ENCODE results near the gene SF3A2. TPM values are rescaled to one million over a fixed set of nuclear protein-coding genes. Genes with fewer than 3 reads are reported as not detected.

The SF3A2 gene
- total RNA-seq, 2 donors from 2014 or later: 15.5 to 30.1 TPM

DNA sequence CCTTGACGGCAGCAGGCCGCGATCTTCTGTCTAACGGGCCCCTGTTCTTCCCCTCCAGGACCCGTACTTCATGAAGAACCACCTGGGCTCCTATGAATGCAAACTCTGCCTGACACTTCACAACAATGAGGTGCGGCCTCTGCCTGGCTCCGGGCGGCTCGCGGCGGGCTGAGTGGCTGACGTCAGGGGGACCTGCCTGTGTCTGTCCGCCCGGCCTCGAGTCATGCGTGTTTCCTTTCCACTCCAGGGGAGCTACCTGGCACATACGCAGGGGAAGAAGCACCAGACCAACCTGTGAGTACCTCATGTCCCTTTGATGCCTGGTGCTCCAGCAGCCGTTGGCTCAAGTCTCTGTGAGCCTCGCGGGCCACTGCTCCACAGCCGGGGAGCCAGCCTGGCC, 7.9 kb downstream of the SF3A2 start:
- peak overlapping the region in 1 of 4 donors; percentile 7 for H3K27ac ChIP-seq
- no peak for TF ChIP-seq POLR2A (IDR thresholded peaks at IDR 0.05)
- TF ChIP-seq, protein P1, sequence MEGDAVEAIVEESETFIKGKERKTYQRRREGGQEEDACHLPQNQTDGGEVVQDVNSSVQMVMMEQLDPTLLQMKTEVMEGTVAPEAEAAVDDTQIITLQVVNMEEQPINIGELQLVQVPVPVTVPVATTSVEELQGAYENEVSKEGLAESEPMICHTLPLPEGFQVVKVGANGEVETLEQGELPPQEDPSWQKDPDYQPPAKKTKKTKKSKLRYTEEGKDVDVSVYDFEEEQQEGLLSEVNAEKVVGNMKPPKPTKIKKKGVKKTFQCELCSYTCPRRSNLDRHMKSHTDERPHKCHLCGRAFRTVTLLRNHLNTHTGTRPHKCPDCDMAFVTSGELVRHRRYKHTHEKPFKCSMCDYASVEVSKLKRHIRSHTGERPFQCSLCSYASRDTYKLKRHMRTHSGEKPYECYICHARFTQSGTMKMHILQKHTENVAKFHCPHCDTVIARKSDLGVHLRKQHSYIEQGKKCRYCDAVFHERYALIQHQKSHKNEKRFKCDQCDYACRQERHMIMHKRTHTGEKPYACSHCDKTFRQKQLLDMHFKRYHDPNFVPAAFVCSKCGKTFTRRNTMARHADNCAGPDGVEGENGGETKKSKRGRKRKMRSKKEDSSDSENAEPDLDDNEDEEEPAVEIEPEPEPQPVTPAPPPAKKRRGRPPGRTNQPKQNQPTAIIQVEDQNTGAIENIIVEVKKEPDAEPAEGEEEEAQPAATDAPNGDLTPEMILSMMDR (IDR thresholded peaks at IDR 0.05): no peak
- 90 to 91% methylated on average over 20 to 21 of the region's 21 CpGs for WGBS, 2 donors
- H3K9me3 ChIP-seq: no peaks in the 10 kb centered on the region
- peaks cover 0 to 2% of the 10 kb centered on the region in 2 donors for H3K27me3 ChIP-seq
- intact Hi-C loops (cut with DNase I): no loop called here
- peaks cover 37% of the 10 kb centered on the region for H3K4me1 ChIP-seq
- peaks cover 33 to 41% of the 10 kb centered on the region in 2 donors for H3K36me3 ChIP-seq (replicated peaks in 1 of 2; ENCODE audit: insufficient read depth in 1 of 2, low read depth in 2 of 2)
- ATAC-seq (no peak), DNase-seq (peak in 1 of 4 donors; percentile 35)
- H3K4me3 ChIP-seq: no peak overlapping the region

DNA sequence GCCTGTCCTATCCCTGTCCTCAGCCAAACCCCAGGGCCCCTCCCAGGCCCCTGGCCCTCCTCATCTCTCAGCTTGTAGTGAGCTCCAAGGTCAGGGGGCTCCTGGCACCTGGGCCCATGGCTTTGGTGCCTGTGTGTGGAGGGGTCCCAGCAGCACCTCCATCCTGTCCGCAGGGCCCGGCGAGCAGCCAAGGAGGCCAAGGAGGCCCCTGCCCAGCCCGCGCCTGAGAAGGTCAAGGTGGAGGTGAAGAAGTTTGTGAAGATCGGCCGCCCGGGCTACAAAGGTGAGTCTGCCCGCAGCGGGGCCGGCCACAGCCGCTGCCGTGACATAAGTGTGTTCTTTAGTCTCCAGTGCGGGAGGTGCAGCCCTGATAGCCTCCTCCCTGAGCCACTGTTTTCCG, 8.6 kb downstream of the SF3A2 start:
- H3K4me3 ChIP-seq: no peak overlapping the region
- H3K9me3 ChIP-seq: no peaks in the 10 kb centered on the region
- intact Hi-C loops (cut with DNase I): no loop called here
- no peak for ATAC-seq
- no peak for TF ChIP-seq POLR2A (IDR thresholded peaks at IDR 0.05)
- TF ChIP-seq, protein P1 (IDR thresholded peaks at IDR 0.05): no peak
- peak overlapping the region in 1 of 4 donors; percentile 7 for H3K27ac ChIP-seq
- no peak for DNase-seq
- H3K4me1 ChIP-seq: peaks cover 34% of the 10 kb centered on the region
- peaks cover 0 to 3% of the 10 kb centered on the region in 2 donors for H3K27me3 ChIP-seq
- H3K36me3 ChIP-seq (replicated peaks in 1 of 2; ENCODE audit: insufficient read depth in 1 of 2, low read depth in 2 of 2): peaks cover 33 to 41% of the 10 kb centered on the region in 2 donors
- WGBS, 2 donors: 85 to 100% methylated on average over 6 to 15 of the region's 15 CpGs

DNA sequence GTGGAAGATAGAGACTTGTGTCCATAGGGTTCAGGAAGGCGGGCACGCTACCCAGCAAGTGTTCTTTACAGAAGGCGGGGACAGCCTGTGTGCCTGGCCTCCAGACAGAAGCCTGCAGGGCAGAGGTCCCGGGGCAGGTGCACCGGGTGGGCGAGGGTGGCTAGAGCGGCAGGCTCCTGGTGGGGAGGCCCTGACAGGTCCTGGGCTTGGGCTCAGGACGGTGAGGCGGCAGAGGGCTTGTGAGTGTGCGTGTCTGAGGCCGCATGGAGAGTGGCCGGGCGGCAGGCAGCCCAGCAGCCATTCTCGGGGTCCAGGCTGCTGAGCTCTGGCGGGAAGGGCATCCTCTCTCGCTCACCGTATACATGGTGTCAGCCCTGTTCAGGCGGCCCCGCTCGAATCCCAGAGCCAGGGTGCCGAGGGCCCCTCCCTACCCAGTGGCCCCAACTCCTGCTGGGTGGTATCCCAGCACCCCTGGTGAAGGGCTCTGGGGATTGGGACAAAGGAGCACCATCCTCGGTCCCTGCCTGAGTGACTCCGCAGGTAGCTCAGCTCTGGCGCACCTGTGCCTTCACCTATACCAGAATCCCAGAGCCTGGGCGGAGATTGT, 9.5 kb downstream of the SF3A2 start:
- Histone ChIP-seq H3K9me3 (no peaks in the 10 kb centered on the region), H3K27me3 (peaks cover 0 to 3% of the 10 kb centered on the region in 2 donors), H3K27ac (no peak overlapping the region), H3K4me1 (peaks cover 34% of the 10 kb centered on the region), H3K36me3 (replicated peaks in 1 of 2; ENCODE audit: insufficient read depth in 1 of 2, low read depth in 2 of 2) (peaks cover 33 to 41% of the 10 kb centered on the region in 2 donors), H3K4me3 (no peak overlapping the region)
- DNase-seq: no peak
- intact Hi-C loops (cut with DNase I): no loop called here
- no peak for ATAC-seq
- TF ChIP-seq POLR2A (IDR thresholded peaks at IDR 0.05): no peak
- TF ChIP-seq, protein P1 (IDR thresholded peaks at IDR 0.05): no peak
- 91 to 94% methylated on average over 12 to 20 of the region's 25 CpGs for WGBS, 2 donors

DNA sequence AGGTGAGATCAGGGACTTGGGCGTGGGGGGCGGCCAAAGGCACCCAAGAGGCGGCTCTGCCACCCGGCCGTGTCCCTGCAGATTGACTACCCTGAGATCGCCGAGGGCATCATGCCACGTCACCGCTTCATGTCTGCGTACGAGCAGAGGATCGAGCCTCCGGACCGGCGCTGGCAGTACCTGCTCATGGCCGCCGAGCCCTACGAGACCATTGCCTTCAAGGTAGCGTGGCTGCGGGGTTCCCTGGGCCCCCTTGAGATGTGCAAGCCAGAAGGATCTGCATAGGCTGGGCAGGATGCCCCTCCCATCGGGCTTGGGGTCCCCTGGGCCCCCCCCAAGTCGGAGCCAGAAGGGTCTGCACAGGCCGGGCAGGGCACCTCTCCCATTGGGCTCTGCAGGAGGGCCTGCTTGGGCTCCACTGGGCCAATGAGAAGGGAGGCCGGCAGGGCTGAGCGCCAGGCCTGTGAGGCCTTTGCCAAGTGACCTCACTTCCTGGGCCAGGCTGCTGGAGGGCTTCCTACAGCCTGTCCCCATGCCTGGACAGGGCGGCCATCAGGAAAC, 10.3 kb downstream of the SF3A2 start:
- peaks cover 34% of the 10 kb centered on the region for H3K4me1 ChIP-seq
- WGBS, 2 donors: 74 to 80% methylated on average over 1 to 16 of the region's 26 CpGs
- intact Hi-C loops (cut with DNase I): no loop called here
- peaks cover 0 to 7% of the 10 kb centered on the region in 2 donors for H3K27me3 ChIP-seq
- peaks cover 33 to 41% of the 10 kb centered on the region in 2 donors for H3K36me3 ChIP-seq (replicated peaks in 1 of 2; ENCODE audit: insufficient read depth in 1 of 2, low read depth in 2 of 2)
- TF ChIP-seq, protein P1 (IDR thresholded peaks at IDR 0.05): no peak
- TF ChIP-seq POLR2A (IDR thresholded peaks at IDR 0.05): no peak
- peak overlapping the region in 2 of 4 donors; percentile 49 to 67 for H3K27ac ChIP-seq
- DNase-seq: peak; percentile 60 to 72 (median 62)
- no peaks in the 10 kb centered on the region for H3K9me3 ChIP-seq
- ATAC-seq: peak; percentile 73
- no peak overlapping the region for H3K4me3 ChIP-seq
